BE2C (cell line): Measurements from ENCODE around the gene KIF23.

Source experiments
- DNase-seq: peaks from one replicate; pipeline ENCODE4 v3.0.0-alpha.2; 2020
- H3K27me3 ChIP-seq: fragments of 250-450 bp; sonication (Bioruptor Pico); 2 replicates; pipeline ENCODE4 v1.5.1; 2020; ENCODE audit warnings: mild to moderate bottlenecking
- H3K36me3 ChIP-seq: fragments of 250-450 bp; sonication (Bioruptor Pico); 2 replicates; pipeline ENCODE4 v1.5.1; 2020; ENCODE audit warnings: mild to moderate bottlenecking
- H3K4me1 ChIP-seq: fragments of 250-450 bp; sonication (Bioruptor Pico); 2 replicates; pipeline ENCODE4 v1.5.1; 2020
- H3K4me3 ChIP-seq: 2 replicates; pipeline ENCODE4 v1.5.1; 2011; ENCODE audit warnings: low read depth, low read length
- H3K9me3 ChIP-seq: fragments of 250-450 bp; sonication (Bioruptor Pico); 2 replicates; pipeline ENCODE4 v1.5.1; 2020
- TF ChIP-seq, protein P1 (sequence below): IDR thresholded peaks from 2 replicates; pipeline ENCODE4 v1.5.1; 2012; ENCODE audit warnings: mild to moderate bottlenecking, low read depth, low read length

Gene KIF23

GRCh38 chr15:69462493-69463181 is 48.5 kb downstream of the KIF23 start:
- TF ChIP-seq, protein P1, sequence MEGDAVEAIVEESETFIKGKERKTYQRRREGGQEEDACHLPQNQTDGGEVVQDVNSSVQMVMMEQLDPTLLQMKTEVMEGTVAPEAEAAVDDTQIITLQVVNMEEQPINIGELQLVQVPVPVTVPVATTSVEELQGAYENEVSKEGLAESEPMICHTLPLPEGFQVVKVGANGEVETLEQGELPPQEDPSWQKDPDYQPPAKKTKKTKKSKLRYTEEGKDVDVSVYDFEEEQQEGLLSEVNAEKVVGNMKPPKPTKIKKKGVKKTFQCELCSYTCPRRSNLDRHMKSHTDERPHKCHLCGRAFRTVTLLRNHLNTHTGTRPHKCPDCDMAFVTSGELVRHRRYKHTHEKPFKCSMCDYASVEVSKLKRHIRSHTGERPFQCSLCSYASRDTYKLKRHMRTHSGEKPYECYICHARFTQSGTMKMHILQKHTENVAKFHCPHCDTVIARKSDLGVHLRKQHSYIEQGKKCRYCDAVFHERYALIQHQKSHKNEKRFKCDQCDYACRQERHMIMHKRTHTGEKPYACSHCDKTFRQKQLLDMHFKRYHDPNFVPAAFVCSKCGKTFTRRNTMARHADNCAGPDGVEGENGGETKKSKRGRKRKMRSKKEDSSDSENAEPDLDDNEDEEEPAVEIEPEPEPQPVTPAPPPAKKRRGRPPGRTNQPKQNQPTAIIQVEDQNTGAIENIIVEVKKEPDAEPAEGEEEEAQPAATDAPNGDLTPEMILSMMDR = peak; percentile 83
- H3K4me1 ChIP-seq = peaks cover 6% of the 10 kb centered on the region
- H3K27me3 ChIP-seq = no peaks in the 10 kb centered on the region
- peak overlapping the region; percentile 69 for H3K4me3 ChIP-seq
- peak; percentile 95 for DNase-seq
- H3K9me3 ChIP-seq = no peaks in the 10 kb centered on the region
- peaks cover 3% of the 10 kb centered on the region; the same call in 1 of the 2 replicates for H3K36me3 ChIP-seq

DNA sequence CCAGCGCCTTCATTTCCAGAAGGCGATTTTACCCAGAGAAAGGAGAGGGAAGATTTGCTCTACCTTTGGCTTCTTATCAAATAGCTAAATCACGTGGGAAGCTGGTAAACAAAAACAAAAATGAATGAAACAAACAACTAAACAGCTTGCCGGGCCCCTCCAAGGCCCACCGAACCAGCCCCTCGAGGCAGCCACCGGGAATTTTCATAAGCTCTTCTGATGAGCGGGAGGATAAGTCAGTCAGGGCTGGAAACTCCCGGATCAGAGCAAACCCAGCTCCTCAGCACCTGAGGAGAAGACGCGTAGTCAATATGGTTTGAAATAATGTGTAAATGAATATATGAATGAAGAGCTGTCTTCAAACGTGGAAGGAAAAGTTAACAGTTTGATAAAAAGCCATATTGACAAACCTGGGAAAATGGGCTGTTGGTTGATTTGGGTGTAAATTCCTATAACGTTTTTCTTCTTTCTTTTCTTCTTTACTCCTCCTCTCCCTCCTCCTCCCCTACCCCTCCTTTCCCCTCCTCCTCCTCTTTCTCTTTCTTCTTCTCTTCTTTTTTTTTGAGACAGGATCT is 49.1 kb downstream of the KIF23 start:
- H3K27me3 ChIP-seq = no peaks in the 10 kb centered on the region
- peak overlapping the region; percentile 69 for H3K4me3 ChIP-seq
- peaks cover 9% of the 10 kb centered on the region for H3K4me1 ChIP-seq
- TF ChIP-seq, protein P1 = no peak
- H3K9me3 ChIP-seq = no peaks in the 10 kb centered on the region
- no peaks in the 10 kb centered on the region for H3K36me3 ChIP-seq
- DNase-seq = no peak

- H3K4me1 ChIP-seq = peaks cover 21% of the 10 kb centered on the region
- TF ChIP-seq, protein P1 = no peak
- H3K36me3 ChIP-seq = no peaks in the 10 kb centered on the region
- H3K4me3 ChIP-seq = no peak overlapping the region
- no peaks in the 10 kb centered on the region for H3K9me3 ChIP-seq
- DNase-seq = no peak
- H3K27me3 ChIP-seq = no peaks in the 10 kb centered on the region
These were observed 51.1 kb downstream of the KIF23 start for GRCh38 chr15:69465253-69465652.

- H3K4me3 ChIP-seq = no peak overlapping the region
- TF ChIP-seq, protein P1 = no peak
- H3K4me1 ChIP-seq = peaks cover 21% of the 10 kb centered on the region
- H3K9me3 ChIP-seq = no peaks in the 10 kb centered on the region
- no peaks in the 10 kb centered on the region for H3K27me3 ChIP-seq
- no peaks in the 10 kb centered on the region for H3K36me3 ChIP-seq
- DNase-seq = no peak
These were observed 52.6 kb downstream of the KIF23 start for GRCh38 chr15:69466733-69467132.

- DNase-seq = no peak
- TF ChIP-seq, protein P1 = no peak
- Histone ChIP-seq H3K4me1 (peaks cover 21% of the 10 kb centered on the region), H3K9me3 (no peaks in the 10 kb centered on the region), H3K4me3 (no peak overlapping the region), H3K27me3 (no peaks in the 10 kb centered on the region), H3K36me3 (no peaks in the 10 kb centered on the region)
These were observed 53.5 kb downstream of the KIF23 start for GRCh38 chr15:69467636-69468035.
